Effector memory CD4-positive, alpha-beta T cell (primary cell): ENCODE results near the gene DRG2.

Experiments used
- DNase-seq, 3 donors: peaks; one replicate each; pipeline ENCODE4 v3.0.0-alpha.2; 2020
- H3K27ac ChIP-seq: 2 replicates; pipeline ENCODE4 v1.7.0; 2013; ENCODE audit warnings: mild to moderate bottlenecking, low read length, moderate library complexity; ENCODE audit not compliant: insufficient read depth, poor library complexity, severe bottlenecking
- H3K27me3 ChIP-seq: replicated peaks from 2 replicates; pipeline ENCODE4 v1.7.0; 2013; ENCODE audit warnings: mild to moderate bottlenecking, low read length; ENCODE audit not compliant: insufficient read depth, control insufficient read depth, poor library complexity, severe bottlenecking
- H3K36me3 ChIP-seq: 2 replicates; pipeline ENCODE4 v1.7.0; 2013; ENCODE audit warnings: mild to moderate bottlenecking, low read length, moderate library complexity; ENCODE audit not compliant: control insufficient read depth, insufficient read depth
- H3K4me1 ChIP-seq: 2 replicates; pipeline ENCODE4 v1.7.0; 2013; ENCODE audit warnings: low read length, mild to moderate bottlenecking; ENCODE audit not compliant: control insufficient read depth, insufficient read depth, poor library complexity, severe bottlenecking
- H3K4me3 ChIP-seq: 2 replicates; pipeline ENCODE4 v1.7.0; 2013; ENCODE audit warnings: low read length, low read depth, mild to moderate bottlenecking; ENCODE audit not compliant: insufficient read depth, poor library complexity, severe bottlenecking
- H3K9me3 ChIP-seq: 2 replicates; pipeline ENCODE4 v1.7.0; 2013; ENCODE audit warnings: mild to moderate bottlenecking, low read length, moderate library complexity; ENCODE audit not compliant: control insufficient read depth

The DRG2 gene

GRCh38 chr17:18045691-18046350, 41.9 kb upstream of the DRG2 start:
- no peaks in the 10 kb centered on the region for H3K27me3 ChIP-seq
- peaks cover 1% of the 10 kb centered on the region for H3K4me1 ChIP-seq
- peaks cover 19% of the 10 kb centered on the region for H3K36me3 ChIP-seq
- H3K27ac ChIP-seq, result no peak overlapping the region
- DNase-seq, result no peak
- no peak overlapping the region for H3K4me3 ChIP-seq
- H3K9me3 ChIP-seq, result no peaks in the 10 kb centered on the region

DNA sequence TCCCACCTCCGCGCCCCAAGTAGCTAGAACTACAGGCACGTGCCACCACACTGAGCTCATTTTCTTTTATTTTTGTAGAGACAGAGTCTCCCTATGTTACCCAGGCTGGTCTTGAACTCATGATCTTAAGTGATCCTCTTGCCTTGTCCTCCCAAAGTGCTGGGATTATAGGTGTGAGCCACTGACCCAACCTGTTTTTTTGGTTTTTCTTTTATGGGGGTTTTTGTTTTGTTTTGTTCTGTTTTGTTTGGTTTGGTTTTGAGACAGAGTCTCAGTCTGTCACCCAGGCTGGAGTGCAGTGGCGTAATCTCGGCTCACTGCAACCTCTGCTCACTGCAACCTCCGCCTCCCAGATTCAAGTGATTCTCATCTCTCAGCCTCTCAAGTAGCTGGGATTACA, 32.2 kb upstream of the DRG2 start:
- H3K4me1 ChIP-seq, result no peaks in the 10 kb centered on the region
- H3K9me3 ChIP-seq, result no peaks in the 10 kb centered on the region
- H3K36me3 ChIP-seq, result peaks cover 27% of the 10 kb centered on the region
- no peak for DNase-seq
- H3K27me3 ChIP-seq, result no peaks in the 10 kb centered on the region
- no peak overlapping the region for H3K27ac ChIP-seq
- no peak overlapping the region for H3K4me3 ChIP-seq

- H3K36me3 ChIP-seq, result peaks cover 31% of the 10 kb centered on the region
- H3K9me3 ChIP-seq, result no peaks in the 10 kb centered on the region
- DNase-seq, result no peak
- H3K27me3 ChIP-seq, result no peaks in the 10 kb centered on the region
- no peaks in the 10 kb centered on the region for H3K4me1 ChIP-seq
- no peak overlapping the region for H3K4me3 ChIP-seq
- H3K27ac ChIP-seq, result no peak overlapping the region
Observed at GRCh38 chr17:18056214-18056613, 31.5 kb upstream of the DRG2 start.

DNA sequence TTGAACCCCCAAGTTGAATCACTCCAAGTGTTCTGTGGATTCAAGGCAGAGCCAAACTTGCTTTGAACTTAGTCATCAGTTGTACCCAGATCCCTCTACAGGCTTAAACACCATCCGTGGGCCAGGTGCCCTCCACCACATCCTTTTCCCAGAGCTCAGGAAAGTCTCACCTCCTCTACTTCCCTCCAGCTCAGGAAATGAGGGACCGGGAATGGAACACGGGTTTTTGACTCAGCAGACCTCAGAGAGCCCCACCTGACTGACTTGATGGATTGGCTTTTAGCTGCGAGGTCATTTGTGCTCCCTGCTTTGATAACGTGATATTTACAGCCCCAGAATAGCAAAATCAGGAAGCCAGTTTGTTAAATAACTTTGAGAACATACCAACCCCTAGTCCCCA, 28.5 kb upstream of the DRG2 start:
- Histone ChIP-seq H3K4me3 (no peak overlapping the region), H3K4me1 (no peaks in the 10 kb centered on the region), H3K9me3 (no peaks in the 10 kb centered on the region), H3K27me3 (no peaks in the 10 kb centered on the region), H3K27ac (no peak overlapping the region), H3K36me3 (peaks cover 37% of the 10 kb centered on the region)
- DNase-seq, result no peak

- H3K27ac ChIP-seq, result no peak overlapping the region
- no peaks in the 10 kb centered on the region for H3K4me1 ChIP-seq
- no peaks in the 10 kb centered on the region for H3K9me3 ChIP-seq
- no peak for DNase-seq
- no peaks in the 10 kb centered on the region for H3K27me3 ChIP-seq
- peaks cover 34% of the 10 kb centered on the region for H3K36me3 ChIP-seq
- no peak overlapping the region for H3K4me3 ChIP-seq
Observed at GRCh38 chr17:18064053-18064452, 23.7 kb upstream of the DRG2 start.

DNA sequence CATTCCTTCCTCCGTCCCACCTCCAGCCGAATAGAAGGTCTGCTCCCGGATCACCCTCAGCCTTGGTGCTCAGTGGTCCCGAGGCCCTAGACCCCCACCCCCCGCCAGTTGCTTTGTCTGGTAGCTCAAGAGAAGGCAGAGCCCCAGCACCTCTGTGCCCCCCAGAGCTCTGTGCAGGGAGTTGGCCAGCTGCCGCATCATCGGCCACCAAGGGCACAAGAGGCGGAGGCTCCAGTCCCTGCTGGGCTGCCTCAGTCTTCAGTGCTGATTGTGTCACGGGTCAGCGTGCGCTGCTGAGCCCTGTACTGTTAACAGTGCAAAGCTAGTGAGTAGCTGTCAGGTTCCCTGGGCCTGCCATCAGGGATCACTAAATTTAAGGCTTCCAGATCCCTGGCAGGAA, 22.2 kb upstream of the DRG2 start:
- no peak for DNase-seq
- peaks cover 28% of the 10 kb centered on the region for H3K36me3 ChIP-seq
- H3K27ac ChIP-seq, result no peak overlapping the region
- no peaks in the 10 kb centered on the region for H3K9me3 ChIP-seq
- H3K4me3 ChIP-seq, result no peak overlapping the region
- no peaks in the 10 kb centered on the region for H3K27me3 ChIP-seq
- H3K4me1 ChIP-seq, result no peaks in the 10 kb centered on the region

GRCh38 chr17:18066866-18067265, 20.9 kb upstream of the DRG2 start:
- H3K9me3 ChIP-seq, result no peaks in the 10 kb centered on the region
- no peak overlapping the region for H3K4me3 ChIP-seq
- H3K27ac ChIP-seq, result no peak overlapping the region
- peaks cover 19% of the 10 kb centered on the region for H3K36me3 ChIP-seq
- H3K4me1 ChIP-seq, result no peaks in the 10 kb centered on the region
- H3K27me3 ChIP-seq, result no peaks in the 10 kb centered on the region
- DNase-seq, result no peak

GRCh38 chr17:18069101-18069500, 18.6 kb upstream of the DRG2 start:
- no peaks in the 10 kb centered on the region for H3K27me3 ChIP-seq
- no peak for DNase-seq
- H3K4me3 ChIP-seq, result no peak overlapping the region
- H3K9me3 ChIP-seq, result no peaks in the 10 kb centered on the region
- H3K4me1 ChIP-seq, result no peaks in the 10 kb centered on the region
- H3K27ac ChIP-seq, result no peak overlapping the region
- H3K36me3 ChIP-seq, result peaks cover 11% of the 10 kb centered on the region

- H3K27me3 ChIP-seq, result no peaks in the 10 kb centered on the region
- no peaks in the 10 kb centered on the region for H3K4me1 ChIP-seq
- DNase-seq, result no peak
- H3K27ac ChIP-seq, result no peak overlapping the region
- no peak overlapping the region for H3K4me3 ChIP-seq
- H3K9me3 ChIP-seq, result no peaks in the 10 kb centered on the region
- no peaks in the 10 kb centered on the region for H3K36me3 ChIP-seq
Observed at GRCh38 chr17:18070861-18071340, 16.8 kb upstream of the DRG2 start.

- no peak for DNase-seq
- Histone ChIP-seq H3K4me1 (no peaks in the 10 kb centered on the region), H3K27me3 (no peaks in the 10 kb centered on the region), H3K9me3 (no peaks in the 10 kb centered on the region), H3K27ac (no peak overlapping the region), H3K36me3 (no peaks in the 10 kb centered on the region), H3K4me3 (no peak overlapping the region)
Observed at GRCh38 chr17:18071751-18072150, 16.0 kb upstream of the DRG2 start.
